UCSD-AML1 (cell line): Measurements from ENCODE around the gene MUSTN1.
A peak's percentile ranks its signal among the peaks of the same experiment; 100 is the strongest.

Experiments used
- DNase-seq: peaks from one replicate; lab custom pipeline; 2025; ENCODE audit not compliant: unreplicated experiment; lab: John Stamatoyannopoulos, UW

Gene MUSTN1

DNA sequence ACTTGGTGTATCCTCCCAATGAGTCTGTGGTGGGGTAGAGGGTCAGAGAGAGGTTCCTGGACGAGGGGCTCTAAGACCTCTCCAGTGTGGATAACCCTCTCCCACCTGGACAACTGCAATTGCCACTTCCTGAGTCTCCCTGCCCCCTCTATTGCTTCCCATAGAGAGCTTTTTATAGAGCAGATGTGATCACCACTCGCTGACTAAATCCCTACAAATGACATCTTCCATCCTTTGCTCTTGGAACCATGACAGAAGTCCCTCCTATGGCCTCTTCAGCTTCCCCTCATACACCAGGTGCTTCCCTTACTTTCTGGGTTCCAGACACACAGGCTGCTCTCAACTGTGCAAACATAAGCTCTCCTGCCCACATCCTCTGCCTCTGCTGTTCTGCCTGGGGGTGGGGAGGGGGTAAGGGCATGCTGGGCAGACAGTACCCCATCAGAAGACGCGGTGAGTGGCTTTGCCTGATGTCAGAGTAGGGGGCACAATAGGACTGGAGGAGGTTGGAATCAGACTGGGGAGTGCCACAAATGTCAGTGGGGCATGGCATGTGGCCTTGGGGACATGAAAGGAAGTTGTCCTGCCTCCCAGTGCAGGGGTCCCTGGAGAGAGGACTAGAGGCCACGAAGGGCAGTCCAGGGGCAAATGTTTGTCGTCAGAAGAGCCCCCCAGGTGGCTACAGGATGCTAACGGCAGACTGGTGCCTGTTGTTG, 25.0 kb downstream of the MUSTN1 start:
- DNase-seq, result peak; percentile 24

- DNase-seq, result no peak
Measured at GRCh38 chr3:52809149-52809548, 25.7 kb downstream of the MUSTN1 start.

- no peak for DNase-seq
Measured at GRCh38 chr3:52805270-52806039, 29.4 kb downstream of the MUSTN1 start.

DNA sequence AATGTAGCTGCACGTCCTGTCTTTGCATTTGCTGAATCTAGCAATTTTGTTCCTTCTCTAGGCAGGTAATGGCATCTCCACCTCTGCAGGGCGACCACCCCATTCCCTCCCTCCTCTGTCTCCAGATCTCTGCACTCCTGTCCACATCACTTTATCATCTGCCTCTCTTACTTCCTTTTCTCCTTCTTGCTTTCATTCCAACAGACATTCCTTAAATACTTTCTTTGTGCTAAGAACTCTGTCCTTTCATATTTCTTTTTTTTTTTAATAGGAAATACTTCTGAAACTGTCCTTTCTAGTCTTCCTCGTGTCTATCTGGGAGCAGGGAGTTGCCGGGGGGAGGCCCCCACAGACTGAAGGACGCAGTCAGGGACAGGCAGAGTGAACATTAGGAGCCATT, 33.0 kb downstream of the MUSTN1 start:
- no peak for DNase-seq

- no peak for DNase-seq
Measured at GRCh38 chr3:52800079-52800478, 34.7 kb downstream of the MUSTN1 start.

DNA sequence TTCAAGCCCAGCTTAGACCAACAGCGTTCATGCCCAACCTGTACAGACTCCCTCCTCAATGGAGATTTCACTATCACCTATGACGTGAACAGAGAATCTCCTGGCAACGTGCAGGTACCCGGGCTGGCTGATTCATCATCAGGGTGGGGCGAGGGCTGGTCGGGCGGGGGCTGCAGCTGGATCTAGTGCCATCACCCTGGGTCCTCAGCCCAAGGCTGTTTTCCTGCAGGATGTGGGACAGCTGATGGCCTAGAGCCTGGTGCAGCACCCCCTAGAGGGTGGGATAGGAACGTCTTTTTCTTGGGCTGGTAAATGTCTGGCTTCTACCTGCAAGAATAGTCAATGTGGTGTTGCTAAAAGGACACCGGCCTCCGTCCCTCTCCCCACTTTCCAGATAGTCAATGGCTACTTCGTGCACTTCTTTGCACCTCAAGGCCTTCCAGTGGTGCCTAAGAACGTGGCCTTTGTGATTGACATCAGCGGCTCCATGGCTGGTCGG, 35.8 kb downstream of the MUSTN1 start:
- DNase-seq, result peak; percentile 24

DNA sequence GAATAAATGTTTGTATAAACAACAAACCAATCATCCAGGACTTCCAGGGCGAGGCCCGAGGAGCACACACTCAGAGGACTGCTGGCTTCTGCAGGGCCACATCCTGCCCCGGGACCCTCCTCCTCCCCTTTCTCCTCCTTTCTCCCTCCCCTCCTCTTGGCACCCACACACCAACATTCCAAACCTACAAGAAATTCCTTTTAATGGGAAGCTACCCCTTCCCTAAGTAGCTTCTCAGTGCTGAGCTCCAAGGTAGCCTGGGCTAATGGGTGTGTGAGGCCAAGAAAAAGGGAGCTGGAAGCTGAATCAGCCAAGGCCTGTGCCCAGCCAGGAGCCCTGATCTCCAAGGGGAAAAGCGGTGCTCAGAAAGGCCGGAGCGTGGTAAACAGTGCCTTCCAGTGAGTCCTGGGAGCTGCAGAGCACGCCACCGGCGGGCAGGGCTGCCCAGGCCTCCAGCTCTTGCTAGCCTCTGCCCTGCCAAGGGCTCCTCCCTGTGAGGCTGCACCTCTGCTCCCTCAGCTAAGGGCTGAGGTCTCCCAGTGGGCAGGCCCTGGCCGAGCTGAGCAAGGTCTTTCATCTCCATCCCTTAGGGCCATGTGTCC, 36.3 kb downstream of the MUSTN1 start:
- DNase-seq, result no peak

GRCh38 chr3:52796411-52796810, 38.4 kb downstream of the MUSTN1 start:
- DNase-seq, result no peak

DNA sequence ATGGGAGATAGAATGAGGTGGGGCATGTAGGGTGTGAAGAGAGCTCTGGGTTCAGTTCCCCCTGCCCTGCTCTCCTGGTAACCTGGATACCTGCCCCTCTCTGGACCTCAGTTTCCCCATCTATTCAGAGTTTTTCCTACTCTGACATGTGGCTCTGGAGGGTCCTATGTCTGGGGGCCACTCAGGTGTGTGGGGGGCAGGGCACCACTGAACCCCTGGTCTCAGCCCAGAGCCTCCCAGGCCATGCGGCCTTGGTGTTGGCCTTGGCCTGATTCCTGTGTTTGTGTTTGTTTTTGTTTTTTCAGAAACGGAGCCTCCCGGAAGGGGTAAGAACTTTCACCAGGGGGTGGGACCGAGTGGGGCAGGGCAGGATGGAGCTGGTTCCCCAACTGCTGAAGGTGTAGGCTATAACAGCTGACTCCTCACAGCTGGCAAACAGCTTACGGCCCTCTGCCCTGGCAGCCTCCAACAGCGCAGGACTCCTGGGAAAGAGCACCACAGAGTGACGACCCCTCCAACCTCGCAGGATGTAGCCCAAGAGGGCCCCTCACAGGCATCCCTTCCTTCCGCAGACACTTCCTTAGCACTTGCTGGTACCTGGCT, 39.4 kb downstream of the MUSTN1 start:
- no peak for DNase-seq

DNA sequence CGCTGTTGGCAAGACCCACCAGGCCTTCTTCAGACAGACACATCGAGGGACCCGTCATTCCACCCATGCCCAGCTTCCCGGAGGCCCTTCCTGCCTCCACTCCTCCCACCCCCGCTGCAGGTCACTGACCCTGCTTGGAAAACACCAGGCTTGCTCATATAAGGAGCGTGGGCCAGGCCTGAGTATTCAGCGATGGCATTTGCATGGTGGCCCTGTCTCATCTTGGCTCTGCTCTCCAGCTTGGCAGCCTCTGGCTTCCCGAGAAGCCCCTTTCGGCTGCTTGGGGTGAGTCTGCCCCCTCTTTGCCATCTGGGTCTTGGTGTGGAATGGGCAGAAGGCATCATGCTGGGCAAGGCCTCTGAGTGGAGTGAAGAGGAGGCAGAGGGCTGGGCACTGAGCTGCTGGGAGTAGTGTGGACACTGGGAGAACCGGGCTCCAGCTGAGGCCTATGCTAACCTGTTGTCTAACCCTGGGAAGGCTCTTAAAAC, 40.2 kb downstream of the MUSTN1 start, which contains the start of gene ITIH3:
ITIH3 (plus strand) TSS at position 185 of the 488 bp plus-strand sequence; CDS start at position 193, 8 bp downstream.
- no peak for DNase-seq

GRCh38 chr3:52793702-52794611, 40.9 kb downstream of the MUSTN1 start:
- no peak for DNase-seq

- DNase-seq, result no peak
Measured at GRCh38 chr3:52792961-52793695, 41.7 kb downstream of the MUSTN1 start.

DNA sequence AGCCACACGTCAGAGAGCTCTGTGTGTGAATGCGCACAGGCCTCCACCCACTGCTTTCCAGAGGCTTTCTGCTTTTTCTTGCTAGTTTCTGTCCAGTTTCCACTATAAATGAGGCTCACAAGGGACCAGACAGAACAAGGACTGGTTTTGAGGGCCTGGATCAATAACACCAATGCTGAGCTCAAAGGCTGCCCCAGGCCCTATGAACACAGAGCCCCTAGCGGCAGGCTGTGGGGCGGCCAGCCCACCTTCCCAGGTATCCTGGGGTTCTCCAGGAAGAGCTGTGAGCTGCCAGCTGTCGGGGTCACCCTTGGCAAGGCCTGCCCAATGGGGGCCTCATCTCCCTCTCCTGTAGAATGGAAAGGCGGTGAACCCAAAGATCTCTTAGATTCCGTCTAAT, 42.4 kb downstream of the MUSTN1 start:
- no peak for DNase-seq

- DNase-seq, result no peak
Measured at GRCh38 chr3:52791928-52792327, 42.9 kb downstream of the MUSTN1 start.

DNA sequence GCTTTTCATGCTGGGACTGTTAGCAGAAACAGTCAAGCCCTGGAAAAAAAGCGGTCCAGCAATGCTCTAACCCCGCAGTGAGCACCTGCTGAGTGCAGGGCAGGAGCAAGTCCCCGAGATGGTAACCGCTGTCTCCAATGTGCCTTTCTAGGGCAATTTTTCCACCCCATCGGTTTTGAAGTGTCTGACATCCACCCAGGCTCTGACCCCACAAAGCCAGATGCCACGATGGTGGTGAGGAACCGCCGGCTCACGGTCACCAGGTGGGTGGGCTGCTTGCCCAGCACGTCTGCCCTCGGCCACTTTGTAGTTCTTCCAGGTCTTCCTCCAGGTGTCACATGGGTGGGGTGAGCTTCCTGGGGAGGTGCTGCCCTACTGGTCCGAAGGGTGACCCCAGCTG, 43.5 kb downstream of the MUSTN1 start:
- DNase-seq, result no peak

DNA sequence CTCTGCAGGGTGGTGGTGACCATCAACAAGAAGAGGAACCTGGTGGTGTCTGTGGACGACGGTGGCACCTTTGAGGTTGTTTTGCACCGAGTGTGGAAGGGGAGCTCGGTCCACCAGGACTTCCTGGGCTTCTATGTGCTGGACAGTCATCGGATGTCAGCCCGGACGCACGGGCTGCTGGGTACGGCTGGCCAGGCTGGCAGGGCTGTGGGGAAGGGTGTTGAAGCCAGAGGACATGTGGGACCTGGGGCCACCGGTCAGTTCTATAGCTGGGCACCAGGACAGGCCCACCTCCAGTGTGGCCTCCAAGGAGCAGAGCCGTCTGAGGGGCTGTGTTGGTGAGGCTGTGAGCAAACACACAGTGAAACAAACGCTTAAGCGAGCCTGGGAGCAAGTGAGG, 44.1 kb downstream of the MUSTN1 start:
- no peak for DNase-seq

DNA sequence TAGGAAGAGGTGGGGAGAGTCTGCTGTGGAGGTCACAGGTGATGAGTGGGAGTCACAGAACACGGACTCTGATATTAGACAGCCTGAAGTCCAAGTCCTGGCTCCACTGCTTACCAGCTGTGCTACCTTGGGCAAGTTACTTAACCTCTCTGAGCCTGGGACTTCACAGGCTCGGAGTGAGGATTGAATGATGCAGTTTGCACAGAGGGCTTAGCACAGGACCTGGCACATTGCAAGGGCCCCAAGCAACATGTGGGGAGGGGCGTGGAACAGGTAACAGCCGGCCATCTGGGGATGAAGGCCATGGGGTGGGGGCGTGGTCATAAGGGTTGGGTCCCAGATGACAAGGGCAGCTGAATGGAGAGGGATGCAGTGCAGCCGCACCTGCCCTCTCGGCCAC, 44.5 kb downstream of the MUSTN1 start:
- no peak for DNase-seq

GRCh38 chr3:52789746-52790040, 45.1 kb downstream of the MUSTN1 start:
- DNase-seq, result no peak

- no peak for DNase-seq
Measured at GRCh38 chr3:52788890-52789745, 45.7 kb downstream of the MUSTN1 start.
